Measurements from ENCODE around the gene SENP8.
"Not testable (repeated sequence)": the region's sequence is repeated elsewhere in the genome, so short reads cannot be mapped to it uniquely, and the experiment has no call there.

The SENP8 gene

DNA sequence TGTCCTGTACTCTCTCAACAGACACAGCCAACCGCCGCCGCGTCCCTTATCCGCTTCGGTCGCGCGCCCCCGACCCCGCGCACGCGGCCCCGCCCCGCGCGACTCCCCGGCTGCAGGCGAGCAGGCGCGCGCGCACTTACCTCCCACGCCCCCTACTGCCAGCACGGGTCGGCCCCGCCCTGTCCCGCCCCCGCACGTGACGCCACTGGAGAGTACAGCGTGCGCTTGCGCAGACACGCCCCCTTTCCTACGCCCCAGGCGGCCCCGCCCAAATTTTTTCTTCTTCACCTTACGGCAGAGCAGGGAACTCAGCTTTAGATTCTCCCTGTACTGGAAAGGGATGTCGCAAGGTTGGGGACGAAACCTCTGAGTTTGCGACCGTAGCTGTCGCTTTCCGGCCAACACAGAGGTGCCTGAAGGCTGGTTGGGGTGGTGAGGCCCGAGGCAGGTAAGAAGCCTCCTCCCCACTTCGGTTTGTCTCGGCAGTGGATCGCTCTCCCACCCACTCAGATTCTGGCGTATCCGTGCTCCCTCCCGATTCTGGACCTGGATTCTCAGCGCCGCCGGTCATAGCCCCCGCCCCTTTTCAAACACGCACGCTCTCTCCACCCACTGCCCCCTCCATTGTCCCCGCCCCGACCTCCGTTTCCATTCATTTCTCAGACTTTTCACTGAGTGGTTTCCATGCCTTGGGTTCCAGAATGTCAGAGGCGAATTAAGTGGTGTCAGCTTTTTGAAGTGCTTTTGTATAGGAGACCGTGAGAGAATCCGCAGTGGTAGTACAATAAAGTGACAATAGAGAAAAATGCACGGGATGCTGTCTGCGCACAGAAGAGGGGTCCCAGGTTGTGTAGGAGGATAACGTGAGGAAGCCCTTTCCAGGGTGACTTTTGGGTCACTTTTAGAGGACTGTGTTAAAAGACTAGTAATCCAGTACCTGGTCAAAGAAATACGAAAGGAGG lies at the start of gene SENP8, which contains the start of gene MYO9A:
Gene SENP8 (plus strand): TSS at position 387 of the 962 bp plus-strand sequence. CDS start 21,221 bp downstream, outside the sequence.
Gene MYO9A (minus strand): TSS at position 134 of the 962 bp plus-strand sequence. CDS start 71,587 bp downstream, outside the sequence.
- peak; percentile 99 for DNase-seq

DNA sequence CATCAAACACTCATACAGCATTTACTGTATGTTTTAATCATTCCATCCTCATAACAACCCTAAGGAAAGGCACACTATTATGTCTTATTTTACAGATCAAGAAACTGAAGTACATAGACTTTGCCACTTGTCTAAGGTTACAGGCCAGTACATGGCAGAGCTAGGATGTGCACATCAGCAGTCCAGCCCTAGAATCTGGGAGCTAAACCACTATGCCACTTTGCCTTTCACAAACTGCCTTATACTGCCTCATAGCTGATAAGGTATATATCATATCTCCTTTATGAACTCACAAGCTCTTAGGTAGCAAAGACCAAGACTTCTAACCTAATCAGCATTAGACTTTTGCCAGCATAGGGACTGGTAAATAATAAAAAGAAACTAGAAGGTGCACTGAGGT lies 49.3 kb upstream of the SENP8 start:
- DNase-seq: no peak

DNA sequence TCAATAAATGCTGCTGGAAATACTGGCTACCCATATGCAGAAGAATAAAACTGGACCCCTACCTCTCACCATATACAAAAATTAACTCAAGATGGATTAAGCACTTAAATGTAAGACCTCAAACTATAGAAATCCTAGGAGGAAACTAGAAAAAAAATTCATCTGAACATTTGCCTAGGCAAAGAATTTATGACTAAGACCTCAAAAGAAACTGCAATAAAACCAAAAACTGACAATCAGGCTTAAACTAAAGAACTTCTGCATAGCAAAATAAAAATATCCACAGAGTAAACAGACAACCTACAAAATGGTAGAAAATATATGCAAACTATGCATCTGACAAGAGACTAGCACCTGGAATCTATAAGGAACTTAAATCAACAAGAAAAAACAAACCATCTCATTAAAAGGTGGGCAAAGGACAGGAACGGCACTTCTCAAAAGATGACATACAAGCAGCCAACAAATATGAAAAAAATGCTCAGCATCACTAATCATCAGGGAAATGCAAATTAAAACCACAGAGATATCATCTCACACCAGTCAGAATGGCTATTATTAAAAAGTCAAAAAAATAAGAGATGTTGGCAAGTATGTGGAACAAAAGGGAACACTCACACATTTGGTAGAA lies 47.3 kb upstream of the SENP8 start:
- no peak for DNase-seq

DNA sequence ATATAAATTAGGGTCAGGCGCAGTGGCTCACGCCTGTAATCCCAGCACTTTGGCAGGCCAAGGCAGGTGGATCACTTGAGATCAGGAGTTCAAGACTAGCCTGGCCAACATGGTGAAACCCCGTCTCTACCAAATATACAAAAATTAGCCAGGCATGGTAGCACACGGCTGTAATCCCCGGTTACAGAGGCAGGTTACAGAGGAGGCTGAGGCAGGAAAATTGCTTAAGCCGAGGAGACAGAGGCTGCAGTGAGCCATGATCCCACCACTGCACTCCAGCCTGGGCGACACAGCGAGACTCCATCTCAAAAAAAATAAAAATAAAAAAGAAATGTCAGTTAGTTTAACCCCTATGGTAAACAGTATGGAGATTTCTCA lies 46.8 kb upstream of the SENP8 start:
- DNase-seq: not testable (repeated sequence)

DNA sequence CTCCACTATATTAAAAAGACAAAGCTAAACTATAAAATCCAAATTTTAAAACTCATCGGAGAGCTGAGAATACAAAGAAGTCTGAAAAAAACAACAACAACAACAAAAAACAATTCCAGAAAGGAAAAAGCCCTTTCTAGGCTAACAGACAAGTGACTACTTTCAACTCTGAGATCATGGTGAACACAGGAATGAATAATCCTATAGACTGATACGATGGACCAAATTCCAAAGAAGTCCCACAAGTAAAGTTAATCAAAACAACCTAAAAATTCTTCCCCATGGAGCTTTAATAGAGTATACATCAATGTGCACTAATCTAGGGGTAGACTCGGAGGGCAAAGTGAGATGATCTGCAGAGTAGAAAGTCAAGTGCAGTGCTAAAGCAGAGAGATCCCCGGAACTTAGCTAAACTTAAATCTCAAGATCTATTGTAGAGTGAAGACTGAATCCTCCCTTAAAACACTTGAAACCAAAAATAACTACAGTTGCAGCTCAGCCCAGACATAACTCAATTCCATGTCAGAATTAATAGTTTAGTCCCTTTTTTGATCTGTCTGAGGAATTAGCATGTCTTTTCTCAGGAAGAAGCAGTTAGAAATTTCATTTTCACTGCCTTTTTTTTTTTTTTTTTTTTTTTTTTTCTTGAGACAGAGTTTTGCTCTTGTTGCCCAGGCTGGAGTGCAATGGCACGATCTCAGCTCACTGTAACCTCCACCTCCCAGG lies 43.7 kb upstream of the SENP8 start:
- DNase-seq: no peak

DNA sequence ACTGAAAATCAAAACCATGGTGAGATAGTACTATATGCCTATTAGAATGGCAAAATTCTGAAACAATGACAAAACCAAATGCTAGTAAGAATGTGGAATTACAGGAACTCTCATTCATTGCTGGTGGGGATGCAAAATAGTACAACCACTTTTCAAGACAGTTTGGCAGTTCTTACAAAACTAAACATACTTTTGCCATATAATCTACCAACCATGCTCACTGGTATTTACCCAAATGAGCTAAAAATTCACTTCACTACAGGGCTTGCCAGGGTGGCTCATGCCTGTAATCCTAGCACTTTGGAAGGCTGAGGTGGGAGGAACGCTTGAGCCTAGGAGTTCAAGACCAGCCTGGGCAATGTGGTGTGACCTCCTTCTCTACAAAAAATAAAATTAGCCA lies 40.3 kb upstream of the SENP8 start:
- no peak for DNase-seq

DNA sequence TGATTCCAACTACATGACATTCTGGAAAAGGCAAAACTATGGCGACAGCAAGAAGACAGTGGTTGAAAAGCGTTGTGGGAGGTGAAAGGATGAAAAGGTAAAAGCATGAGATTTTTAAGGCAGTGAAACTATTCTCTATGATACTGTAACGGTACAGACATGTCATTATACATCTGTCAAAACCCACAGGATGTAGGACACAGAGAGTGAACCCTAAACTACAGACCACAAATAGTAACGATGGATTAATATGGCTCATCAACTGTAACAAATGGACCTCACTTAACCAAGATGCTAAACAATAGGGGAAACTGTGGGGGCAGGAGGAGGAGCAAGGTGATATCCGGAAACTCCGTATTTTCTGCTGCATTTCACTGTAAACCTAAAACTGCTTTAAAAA lies 39.3 kb upstream of the SENP8 start:
- DNase-seq: no peak

DNA sequence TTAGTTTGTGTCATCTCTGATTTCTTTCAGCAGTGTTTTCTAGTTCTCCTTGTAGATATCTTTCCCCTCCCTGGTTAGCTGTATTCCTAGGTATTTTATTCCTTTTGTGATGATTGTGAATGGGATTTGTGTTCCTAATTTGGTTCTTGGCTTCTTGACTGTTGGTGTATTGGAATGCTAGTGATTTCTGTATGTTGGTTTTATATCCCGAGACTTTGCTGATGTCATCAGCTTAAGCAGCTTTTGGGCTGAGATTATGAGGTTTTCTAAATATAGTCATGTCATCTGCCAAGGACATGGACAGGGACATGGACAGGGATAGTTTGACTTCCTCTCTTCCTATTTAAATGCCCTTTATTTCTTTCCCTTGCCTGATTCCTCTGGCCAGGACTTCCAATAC lies 36.0 kb upstream of the SENP8 start:
- DNase-seq: no peak

DNA sequence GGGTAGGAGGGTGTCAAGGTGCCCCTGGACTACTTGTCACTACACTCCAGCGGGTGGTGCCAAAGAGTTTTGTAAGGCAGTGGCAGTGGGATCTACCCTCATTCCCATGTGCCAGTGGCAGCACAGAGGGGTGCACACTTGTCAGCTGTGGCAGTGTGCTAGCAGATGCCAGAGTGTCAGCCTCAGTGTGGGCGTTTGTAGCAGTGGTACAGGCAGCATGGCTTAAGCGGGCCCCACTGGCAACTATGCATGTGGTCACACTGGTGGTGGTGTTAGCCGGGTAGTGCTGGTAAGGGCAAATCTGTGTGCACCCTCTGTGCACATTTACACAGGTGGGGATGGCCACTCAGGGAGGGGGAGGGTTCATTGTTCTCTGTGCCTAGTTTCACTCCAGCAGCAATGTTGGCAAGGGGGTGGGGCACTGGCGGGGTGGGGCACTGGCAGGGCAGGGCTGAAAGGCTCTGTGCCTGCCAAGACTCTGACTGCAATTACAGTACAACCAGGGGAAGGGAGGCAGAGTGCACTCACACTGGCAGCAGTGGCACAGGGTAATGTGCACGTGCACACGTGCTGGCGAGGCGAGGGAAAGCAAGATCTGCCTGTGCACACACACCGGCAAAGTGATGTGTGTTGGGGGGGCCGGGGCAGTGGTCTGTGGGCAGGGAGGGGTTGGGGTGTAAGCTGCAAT lies 32.0 kb upstream of the SENP8 start:
- DNase-seq: no peak

DNA sequence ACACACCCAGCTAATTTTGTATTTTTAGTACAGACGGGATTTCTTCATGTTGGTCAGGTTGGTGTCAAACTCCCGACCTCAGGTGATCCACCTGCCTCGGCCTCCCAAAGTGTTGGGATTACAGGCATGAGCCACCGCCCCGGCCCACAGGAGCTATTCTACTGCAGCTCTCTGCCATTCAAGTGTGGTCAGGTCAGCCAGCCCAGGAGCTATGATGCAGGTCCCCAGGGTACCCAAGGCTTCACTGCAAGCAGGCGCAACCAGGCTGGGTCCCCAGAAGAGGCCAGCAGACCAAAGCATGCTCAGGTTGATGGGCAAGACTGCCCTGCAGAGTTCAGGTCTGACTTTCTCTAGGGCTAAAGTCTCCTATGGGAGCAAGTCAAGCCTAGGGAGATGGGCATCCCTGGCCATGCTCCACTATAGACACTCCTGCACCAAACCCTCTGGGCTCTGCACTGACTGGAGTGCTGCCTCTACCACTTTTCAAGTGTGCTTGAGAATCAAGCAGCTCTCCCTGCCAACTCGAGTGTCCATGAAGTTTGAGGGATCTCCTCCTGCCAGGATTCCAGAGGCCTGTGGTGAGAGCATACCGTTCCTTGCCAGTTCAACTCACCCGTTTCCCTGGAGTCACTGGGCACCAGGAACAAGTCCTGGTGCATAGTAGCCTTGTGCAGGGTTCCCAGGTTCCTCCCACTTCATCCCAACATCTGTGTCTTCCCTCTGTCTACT lies 31.1 kb upstream of the SENP8 start:
- no peak for DNase-seq

DNA sequence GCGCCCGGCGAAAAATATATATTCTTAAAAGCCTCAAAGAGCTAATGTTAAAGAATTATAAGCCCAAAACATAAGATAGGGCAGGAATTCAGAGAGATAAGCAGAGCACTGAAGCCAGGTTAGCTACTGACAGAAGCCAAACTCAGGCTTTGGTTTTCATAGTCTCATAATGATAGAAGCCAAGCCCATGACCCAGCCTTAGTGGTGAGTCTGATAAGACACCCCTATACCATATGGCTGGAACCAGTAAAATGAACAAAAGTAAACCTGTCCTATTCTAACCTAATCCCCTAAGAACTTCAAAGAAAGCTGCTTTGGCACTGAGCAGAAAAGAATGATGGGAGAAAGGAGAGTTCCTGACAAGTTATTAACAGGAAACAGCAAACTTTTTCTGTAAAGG lies 26.2 kb upstream of the SENP8 start:
- no peak for DNase-seq

DNA sequence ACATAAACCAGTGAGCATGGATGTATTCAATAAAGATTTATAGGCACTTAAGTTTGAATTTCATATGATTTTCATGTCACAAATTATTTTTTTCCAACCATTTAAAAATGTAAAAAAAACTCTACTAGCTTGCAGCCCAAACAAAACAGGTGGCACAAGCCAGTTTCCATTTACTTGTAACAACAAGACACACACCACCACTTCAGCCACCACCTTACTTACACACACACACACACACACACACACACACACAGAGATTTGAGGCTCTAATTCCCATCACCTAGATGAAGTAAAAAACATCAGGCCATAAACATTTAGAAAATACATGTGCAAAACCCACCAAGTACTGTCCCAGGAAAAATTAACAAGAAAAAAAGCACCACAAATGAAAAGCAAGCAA lies 25.5 kb upstream of the SENP8 start:
- no peak for DNase-seq

DNA sequence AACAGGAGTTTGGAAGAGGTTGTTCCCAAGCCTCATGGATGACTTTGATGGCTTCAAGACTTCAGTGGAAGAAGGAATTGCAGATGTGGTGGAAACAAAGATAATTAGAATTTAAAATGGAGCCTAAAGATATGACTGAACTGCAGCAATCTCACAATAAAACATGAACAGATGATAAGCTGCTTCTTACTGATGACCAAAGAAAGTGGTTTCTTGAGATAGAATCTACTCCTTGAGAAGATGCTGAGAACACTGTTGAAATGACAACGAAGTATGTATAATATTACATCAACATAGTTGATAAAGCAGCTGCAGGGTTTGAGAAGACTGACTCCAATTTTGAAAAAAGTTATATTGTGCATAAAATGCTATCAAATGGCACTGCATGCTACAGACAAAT lies 21.4 kb upstream of the SENP8 start:
- DNase-seq: no peak

DNA sequence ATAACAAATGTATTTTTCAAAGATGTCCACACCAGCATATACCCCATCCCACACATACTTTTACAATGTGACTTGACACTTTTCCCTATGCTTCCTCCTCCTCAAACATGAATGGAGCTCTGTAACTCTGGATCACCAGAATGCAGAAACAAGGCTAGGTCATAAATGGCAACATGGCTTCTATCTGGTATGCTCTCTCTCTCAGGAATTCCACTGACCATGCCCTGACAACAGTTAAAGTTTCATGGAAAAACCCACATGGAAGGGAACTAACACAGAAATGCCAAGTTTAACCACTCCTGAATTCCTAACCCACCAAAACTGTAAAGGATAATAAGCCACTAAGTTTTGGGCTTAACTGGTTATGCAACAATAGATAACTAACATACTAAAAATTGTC lies 20.2 kb upstream of the SENP8 start:
- no peak for DNase-seq

DNA sequence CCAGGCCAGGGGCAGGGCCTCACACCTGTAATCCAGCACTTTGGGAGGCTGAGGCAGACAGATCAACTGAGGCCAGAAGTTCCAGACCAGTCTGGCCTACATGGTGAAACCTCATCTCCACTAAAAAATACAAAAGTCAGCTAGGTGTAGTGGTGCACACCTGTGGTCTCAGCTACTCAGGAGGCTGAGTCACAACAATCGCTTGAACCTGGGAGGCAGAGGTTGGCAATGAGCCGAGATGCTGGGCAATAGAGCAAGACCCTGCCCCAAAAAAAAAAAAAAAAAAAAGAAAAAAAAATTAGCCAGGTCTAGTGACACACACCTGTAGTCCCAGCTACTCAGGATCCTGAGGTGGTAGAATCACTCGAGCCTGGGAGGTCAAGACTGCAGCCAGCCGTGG lies 19.0 kb upstream of the SENP8 start:
- DNase-seq: no peak

DNA sequence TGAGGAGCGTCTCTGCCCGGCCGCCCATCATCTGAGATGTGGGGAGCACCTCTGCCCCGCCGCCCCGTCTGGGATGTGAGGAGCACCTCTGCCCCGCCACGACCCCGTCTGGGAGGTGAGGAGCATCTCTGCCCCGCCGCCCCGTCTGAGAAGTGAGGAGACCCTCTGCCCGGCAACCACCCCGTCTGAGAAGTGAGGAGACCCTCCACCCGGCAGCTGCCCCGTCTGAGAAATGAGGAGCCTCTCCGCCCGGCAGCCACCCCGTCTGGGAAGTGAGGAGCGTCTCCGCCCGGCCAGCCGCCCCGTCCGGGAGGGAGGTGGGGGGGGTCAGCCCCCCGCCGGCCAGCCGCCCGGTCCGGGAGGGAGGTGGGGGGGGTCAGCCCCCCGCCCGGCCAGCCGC lies 17.7 kb upstream of the SENP8 start:
- not testable (repeated sequence) for DNase-seq

DNA sequence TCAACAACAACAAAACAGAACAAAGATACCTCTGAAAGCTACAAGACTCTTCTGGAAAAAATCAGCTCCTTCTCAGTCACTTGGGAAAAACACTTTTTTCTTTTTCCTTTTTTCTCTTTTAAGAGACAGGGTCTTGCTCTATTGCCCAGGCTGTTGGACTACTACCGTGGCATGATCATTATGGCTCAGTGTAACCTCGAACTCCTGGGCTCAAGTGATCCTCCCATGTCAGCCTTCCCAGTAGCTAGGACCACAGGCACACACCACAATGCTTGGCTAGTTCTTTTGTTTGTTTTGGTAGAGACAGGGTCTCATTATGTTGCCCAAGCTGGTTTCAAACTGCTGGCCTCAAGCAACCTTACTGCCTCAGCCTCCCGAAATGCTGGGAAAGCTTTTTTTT lies 13.1 kb upstream of the SENP8 start:
- no peak for DNase-seq

DNA sequence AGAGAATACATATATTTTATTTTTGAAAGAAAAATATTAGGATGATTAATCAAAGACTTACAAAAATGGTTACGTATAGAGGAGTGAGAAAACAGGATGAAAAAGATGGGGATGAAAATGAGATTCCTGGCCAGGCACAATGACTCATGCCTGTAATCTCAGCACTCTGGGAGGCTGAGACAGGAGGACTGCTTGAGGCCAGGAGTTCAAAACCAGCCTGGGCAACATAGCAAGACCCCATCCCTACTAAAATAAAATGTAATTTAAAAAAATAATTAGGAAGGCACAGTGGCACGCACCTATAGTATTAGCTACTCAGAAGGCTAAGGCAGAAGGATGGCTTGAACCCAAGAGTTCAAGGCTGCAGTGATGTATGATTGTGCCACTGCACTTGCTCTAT lies 12.1 kb upstream of the SENP8 start:
- no peak for DNase-seq

DNA sequence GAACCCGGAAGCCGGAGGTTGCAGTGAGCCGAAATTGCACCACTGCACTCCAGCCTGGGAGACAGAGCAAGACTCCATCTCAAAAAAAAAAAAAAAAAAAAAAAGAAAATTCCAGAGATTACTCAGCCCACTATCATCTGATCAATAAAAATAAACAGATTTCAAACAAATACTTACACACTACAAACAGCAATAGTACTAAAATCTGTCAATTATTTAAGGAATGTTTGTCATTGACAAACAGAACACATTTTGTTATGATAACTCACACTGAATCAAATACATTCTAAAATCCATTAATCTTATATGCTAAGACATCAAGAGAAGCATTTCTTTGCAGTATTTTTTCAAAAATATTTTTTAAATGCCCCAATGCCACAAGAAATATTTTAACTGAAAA lies 7.8 kb upstream of the SENP8 start:
- no peak for DNase-seq

DNA sequence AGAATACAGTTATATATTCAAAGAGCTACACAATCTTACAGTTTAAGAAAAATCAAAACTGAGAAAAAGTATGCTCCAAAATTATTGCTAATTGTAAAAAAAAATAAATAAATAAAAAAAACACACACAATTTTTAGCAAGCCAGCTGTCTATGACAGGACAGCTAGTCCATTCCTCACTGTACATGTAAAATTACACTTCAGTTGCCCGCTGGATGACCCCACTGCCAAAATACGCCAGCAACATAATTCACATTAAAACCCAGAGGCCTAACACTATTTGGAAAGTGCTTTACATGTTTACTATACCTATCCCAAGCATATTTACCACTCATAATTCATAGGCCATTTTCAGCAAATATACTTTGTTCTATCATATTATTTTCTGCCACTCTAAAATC lies 6.1 kb upstream of the SENP8 start:
- no peak for DNase-seq

DNA sequence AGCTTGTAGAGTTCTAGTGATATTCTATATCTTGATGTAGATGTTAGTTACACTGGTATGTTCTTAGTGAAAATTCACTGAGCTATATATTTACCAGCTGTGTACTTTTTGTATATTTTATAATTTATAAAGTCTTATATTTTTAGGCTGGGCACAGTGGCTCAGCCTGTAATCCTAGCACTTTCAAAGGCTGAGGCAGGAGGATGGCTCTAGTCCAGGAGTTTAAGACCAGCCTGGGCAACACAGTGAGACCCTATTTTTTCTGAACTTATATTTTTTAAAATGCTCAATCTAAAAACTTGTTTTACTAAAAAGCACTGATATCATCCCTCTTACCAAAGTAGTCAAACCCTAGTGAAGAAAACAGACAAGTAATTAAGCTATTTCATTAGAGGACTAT lies 5.4 kb upstream of the SENP8 start:
- DNase-seq: no peak

DNA sequence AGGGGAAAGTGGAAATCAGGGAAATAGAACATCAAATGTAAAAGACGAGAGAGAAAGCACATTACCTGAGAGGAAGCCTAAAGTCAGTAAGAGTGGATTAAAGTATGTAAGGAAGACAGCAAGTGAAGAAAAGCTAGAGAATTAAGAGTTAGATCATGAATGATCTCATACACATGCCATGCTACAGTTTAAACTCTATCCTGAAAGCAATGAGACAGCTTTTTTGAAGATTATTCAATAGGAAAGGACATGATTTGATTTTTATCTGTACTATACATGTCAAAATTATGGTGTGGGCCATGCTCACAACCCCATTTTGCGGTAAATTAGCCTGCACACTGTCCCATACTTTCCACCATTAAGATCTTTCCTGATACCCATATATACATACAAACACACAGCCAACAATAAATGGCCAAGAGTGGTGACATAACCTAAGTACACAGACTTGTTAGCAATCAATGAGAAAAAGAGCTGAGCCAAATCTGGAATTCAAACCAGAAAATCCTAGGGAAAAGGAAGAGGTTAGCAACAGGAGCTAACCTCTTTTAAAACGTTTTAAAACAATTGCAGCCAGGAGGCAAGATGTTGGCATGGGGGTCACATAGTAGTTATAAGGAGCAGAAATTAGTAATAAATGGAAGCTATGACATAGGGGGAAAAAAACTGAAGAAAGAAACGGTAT lies 4.7 kb upstream of the SENP8 start:
- no peak for DNase-seq

Measured in activated CD4-positive, alpha-beta T cell treated with anti-CD3 and anti-CD28 coated beads for 1 hour (primary cell).